Amygdala (tissue), 56 donors: ENCODE data around the gene OS9.

Source experiments
- DNase-seq, 56 donors: peaks; one replicate each; lab custom pipeline; 2025; lab: John Stamatoyannopoulos, UW

Gene OS9

DNA sequence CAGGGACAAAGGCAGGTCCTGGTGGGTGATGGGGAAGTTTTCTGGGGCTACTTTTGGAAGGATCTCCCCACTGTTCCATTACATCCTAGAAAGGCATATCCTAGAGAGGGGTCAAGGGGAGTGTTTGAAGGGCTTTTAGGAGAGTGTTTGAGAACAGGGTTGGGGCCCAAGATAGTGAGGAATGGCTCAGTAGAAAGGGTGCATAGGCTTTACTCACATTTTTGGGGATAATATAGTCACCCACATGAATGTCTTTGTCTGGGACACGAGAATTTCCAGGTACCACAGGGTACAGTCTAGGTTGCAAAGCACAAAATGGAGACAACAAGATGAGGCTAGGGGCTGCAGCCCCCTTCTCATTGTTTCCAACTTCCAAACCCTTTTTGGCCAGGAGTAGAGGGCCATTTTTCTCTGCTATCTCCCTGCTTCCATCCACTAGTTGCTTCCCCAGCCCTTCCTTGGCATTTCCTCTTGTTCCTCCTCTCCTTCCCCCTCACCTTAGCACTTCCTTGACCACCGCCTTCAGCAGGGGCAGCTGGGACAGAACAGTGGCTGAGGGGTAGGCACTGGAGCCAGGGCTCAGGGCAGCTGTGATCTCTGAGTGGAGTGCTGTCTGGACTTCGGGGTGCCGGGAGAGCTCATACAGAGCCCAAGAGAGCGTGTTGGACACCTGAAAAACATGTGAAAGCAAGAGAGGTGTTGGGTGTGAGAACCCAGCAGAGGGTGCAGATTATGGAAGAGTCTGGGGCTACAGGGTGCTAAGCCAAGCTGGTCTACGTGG lies 70.1 kb downstream of the OS9 start:
- DNase-seq: no peak

DNA sequence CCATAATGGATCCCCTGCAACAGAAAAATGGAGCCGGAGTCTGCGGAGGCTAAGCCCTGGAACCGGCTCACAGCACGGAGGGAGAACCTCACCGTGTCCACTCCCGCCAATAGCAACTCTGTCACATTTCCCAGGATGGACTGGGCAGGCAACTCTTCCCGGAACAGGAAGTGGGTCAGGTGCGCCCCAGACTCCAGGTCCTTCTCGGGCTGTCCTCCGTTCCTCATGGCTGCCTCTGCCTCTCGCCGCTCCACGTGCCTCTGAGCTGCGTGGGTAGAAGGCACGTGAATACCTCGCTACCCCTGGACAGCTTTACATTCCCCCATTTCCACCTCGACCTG lies 70.7 kb downstream of the OS9 start:
- DNase-seq: no peak

DNA sequence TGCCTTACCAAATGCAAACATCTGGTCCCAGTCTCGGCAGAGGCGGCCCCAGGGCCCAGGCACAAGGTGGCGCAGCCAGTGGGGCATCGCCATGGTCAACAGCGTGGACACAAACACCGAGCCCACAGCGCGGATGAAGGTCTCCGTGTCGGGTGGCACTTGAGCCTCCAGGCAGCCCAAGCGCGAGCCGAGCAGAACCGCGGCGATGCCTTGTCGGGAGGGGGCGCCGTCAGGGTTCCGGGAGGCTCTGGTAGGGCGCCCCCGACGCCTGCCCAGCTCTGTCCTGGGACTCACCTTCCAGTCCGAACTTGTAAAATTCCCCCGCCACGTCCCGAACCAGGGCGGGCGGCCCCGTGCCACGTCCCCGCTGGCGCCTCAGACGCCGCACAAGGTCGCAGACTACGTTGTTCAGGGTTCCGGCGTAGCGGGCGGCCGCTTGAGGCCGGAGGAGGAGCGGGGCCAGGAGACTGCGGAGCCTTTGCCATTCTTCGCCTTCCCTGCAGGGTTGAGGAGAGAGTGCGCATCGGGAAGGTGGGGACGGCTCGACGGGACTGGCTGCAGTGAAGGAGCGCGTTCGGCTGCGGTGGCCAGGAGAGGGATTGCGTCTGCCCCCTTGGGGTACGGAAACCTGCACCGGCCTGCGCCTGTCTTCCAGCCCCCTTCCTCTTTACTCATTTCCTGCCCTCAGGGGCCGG lies 71.2 kb downstream of the OS9 start:
- DNase-seq: no peak

GRCh38 chr12:57765698-57766463 lies 71.9 kb downstream of the OS9 start:
- no peak for DNase-seq

- DNase-seq: no peak
These were observed 72.8 kb downstream of the OS9 start, which contains the start of gene CYP27B1 for GRCh38 chr12:57766464-57767304. Gene CYP27B1 (minus strand): TSS chr12:57767078. CDS start chr12:57767041, 37 bp downstream.

GRCh38 chr12:57767305-57767698 lies 73.4 kb downstream of the OS9 start:
- no peak for DNase-seq

DNA sequence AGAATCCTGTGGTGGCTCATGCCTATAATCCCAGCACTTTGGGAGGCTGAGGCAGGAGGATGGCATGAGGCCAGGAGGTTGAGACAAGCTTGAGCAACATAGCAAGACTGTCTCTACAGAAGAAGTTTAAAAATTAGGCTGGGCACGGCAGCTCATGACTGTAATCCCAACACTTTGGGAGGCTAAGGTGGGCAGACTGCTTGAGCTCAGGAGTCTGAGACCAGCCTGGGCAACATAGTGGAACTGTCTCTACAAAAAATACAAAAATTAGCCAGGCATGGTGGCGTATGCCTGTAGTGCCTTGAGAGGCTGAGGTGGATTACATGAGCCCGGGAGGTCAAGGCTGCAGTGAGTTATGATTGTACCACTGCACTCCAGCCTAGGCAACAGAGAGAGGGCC lies 73.9 kb downstream of the OS9 start:
- DNase-seq: no peak

DNA sequence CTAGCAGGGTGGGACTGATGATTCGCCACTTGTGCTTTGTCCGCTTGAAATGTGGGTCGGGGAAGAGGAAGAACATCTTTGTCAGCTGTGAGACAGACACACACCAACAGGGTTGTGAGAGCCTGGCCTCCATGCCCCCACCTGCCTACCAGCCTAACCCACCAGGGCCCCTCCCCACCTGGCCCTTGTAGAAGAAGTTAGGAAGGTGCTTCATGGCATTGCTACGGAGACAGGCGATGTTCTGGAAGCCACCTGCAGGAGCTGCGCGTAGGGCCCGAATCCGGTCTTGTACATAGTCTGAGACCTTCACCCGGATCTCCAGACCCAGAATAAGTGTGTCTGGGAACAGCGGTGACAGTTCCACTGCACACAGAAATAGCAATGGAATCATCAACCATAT lies 75.7 kb downstream of the OS9 start:
- no peak for DNase-seq

DNA sequence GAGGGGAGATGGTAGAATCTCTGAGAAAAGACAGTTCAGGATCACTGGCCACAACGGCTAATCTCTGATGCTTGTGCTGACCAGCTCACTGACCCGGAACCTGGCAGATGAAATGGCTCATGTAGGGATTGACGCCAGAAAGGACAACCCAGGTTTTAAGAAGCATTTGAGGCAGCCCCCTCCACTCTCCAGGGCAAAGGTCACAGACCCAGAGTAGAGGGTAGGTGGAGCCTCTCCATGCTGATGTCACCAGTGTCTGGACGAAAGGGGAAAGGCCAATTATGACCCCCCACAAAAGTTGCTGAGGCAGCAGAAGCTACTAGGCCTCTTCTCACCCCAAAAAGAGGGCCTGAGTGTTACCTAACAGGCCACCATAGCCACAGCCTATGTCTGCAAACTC lies 76.8 kb downstream of the OS9 start:
- no peak for DNase-seq
